NT2/D1 (cell line): ENCODE results near the gene MKLN1.

Experiments
- SUZ12 ChIP-seq: IDR thresholded peaks from 2 replicates; pipeline ENCODE4 v1.6.1; 2011; ENCODE audit not compliant: insufficient read length, insufficient read depth; ENCODE audit errors: extremely low read depth
- YY1 ChIP-seq: IDR thresholded peaks from 2 replicates; pipeline ENCODE4 v1.6.1; 2011; ENCODE audit not compliant: insufficient read length, insufficient read depth
- ZNF274 ChIP-seq: IDR thresholded peaks from 2 replicates; pipeline ENCODE4 v1.6.1; 2011; ENCODE audit warnings: mild to moderate bottlenecking, low read depth, low read length

DNA sequence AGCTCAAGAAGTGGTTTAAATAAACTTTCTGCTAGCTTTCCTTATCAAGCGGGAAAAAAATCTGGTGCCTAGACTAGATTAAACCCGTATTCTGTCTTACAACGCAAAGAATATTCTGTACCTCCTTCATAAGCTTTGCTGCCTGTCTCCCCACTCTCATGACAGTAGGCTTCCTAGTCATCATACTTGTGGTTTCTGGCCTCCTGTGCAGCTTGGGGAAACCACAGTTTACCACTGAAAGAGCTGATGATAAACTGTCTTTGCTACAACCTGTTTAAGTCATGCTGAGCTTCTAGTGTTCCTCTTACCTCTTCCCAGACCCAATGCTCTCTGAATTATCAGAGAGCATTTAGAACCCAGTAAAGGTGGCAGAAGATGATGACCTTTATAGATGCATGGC is 173.7 kb downstream of the MKLN1 start:
- TF ChIP-seq YY1: no peak
- TF ChIP-seq ZNF274: no peak
- TF ChIP-seq SUZ12: no peak
